Measurements from ENCODE around the gene ME1.

The ME1 gene

DNA sequence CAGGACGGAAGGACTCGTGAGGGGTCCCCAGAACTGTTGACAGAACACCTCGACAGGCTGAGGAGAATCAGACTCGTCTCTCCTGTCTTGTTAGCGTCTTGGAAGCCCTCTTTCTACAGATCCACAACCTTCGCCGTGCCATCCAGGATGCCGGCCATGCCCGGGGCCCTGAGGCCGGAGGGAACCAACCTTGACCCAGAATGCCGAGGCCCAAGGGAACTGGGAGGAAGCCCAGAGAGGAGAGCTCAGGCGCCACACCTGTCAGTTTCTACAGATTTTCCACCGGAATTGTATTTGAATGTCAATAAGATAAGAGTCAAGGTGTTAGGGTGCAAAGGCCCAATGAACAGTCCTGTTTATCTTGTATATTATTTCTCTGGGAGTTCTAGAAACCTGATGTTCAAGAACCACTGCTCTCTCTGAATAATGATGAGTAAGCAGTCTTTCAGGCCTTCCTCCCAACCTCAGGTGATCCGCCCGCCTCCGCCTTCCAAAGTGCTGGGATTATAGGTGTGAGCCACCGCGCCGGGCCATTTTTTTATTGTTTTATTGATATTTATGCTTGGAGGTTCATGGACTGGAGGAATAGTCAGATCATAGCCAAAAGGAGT is 799 bp upstream of the ME1 start:
- H3K4me3 ChIP-seq (ENCODE audit: low read depth, low read length): peak overlapping the region; percentile 40
- no peak for DNase-seq (ENCODE audit: low read depth)
- TF ChIP-seq MAX (IDR thresholded peaks at IDR 0.05; ENCODE audit: low read depth, low read length) (no peak), MYC (IDR thresholded peaks at IDR 0.05; ENCODE audit: low read depth, low read length) (no peak), POLR2A (IDR thresholded peaks at IDR 0.05; ENCODE audit: extremely low read depth, insufficient read length) (no peak)
- TF ChIP-seq, protein P1, sequence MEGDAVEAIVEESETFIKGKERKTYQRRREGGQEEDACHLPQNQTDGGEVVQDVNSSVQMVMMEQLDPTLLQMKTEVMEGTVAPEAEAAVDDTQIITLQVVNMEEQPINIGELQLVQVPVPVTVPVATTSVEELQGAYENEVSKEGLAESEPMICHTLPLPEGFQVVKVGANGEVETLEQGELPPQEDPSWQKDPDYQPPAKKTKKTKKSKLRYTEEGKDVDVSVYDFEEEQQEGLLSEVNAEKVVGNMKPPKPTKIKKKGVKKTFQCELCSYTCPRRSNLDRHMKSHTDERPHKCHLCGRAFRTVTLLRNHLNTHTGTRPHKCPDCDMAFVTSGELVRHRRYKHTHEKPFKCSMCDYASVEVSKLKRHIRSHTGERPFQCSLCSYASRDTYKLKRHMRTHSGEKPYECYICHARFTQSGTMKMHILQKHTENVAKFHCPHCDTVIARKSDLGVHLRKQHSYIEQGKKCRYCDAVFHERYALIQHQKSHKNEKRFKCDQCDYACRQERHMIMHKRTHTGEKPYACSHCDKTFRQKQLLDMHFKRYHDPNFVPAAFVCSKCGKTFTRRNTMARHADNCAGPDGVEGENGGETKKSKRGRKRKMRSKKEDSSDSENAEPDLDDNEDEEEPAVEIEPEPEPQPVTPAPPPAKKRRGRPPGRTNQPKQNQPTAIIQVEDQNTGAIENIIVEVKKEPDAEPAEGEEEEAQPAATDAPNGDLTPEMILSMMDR (IDR thresholded peaks at IDR 0.05; ENCODE audit: low read depth, low read length): no peak

GRCh38 chr6:83429857-83430610 is 817 bp downstream of the ME1 start:
- TF ChIP-seq MYC (IDR thresholded peaks at IDR 0.05; ENCODE audit: low read depth, low read length): no peak
- no peak for TF ChIP-seq POLR2A (IDR thresholded peaks at IDR 0.05; ENCODE audit: extremely low read depth, insufficient read length)
- TF ChIP-seq, protein P1 (IDR thresholded peaks at IDR 0.05; ENCODE audit: low read depth, low read length): no peak
- TF ChIP-seq MAX (IDR thresholded peaks at IDR 0.05; ENCODE audit: low read depth, low read length): no peak; the same call in 1 of the 2 replicates
- H3K4me3 ChIP-seq (ENCODE audit: low read depth, low read length): peak overlapping the region; percentile 83
- DNase-seq (ENCODE audit: low read depth): peak; percentile 58

DNA sequence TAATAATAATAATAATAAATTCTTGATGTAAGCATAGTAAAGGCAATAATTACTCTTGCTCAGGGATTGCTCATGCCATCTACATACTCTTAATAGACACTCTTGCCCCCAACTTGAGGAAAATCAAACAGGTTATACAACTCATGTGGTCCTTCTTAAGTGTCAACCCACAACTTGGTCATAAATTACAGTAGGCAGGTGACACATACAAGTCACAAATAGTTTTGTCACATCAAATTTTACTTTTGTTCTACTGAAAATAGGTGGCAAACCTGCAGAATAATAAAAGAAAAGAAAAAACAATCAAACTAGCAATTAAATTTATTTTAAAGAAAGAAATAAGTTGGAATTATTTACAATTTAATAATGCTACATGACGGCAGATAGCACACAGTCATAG is 1.6 kb downstream of the ME1 start:
- DNase-seq (ENCODE audit: low read depth): no peak
- peak overlapping the region; percentile 83 for H3K4me3 ChIP-seq (ENCODE audit: low read depth, low read length)
- TF ChIP-seq MYC (IDR thresholded peaks at IDR 0.05; ENCODE audit: low read depth, low read length) (no peak), MAX (IDR thresholded peaks at IDR 0.05; ENCODE audit: low read depth, low read length) (no peak)

- TF ChIP-seq, protein P1 (IDR thresholded peaks at IDR 0.05; ENCODE audit: low read depth, low read length): no peak
- TF ChIP-seq POLR2A (IDR thresholded peaks at IDR 0.05; ENCODE audit: extremely low read depth, insufficient read length) (no peak), MAX (IDR thresholded peaks at IDR 0.05; ENCODE audit: low read depth, low read length) (no peak), MYC (IDR thresholded peaks at IDR 0.05; ENCODE audit: low read depth, low read length) (no peak)
- DNase-seq (ENCODE audit: low read depth): no peak
- H3K4me3 ChIP-seq (ENCODE audit: low read depth, low read length): no peak overlapping the region
Measured at GRCh38 chr6:83424392-83425018, 6.3 kb downstream of the ME1 start.

DNA sequence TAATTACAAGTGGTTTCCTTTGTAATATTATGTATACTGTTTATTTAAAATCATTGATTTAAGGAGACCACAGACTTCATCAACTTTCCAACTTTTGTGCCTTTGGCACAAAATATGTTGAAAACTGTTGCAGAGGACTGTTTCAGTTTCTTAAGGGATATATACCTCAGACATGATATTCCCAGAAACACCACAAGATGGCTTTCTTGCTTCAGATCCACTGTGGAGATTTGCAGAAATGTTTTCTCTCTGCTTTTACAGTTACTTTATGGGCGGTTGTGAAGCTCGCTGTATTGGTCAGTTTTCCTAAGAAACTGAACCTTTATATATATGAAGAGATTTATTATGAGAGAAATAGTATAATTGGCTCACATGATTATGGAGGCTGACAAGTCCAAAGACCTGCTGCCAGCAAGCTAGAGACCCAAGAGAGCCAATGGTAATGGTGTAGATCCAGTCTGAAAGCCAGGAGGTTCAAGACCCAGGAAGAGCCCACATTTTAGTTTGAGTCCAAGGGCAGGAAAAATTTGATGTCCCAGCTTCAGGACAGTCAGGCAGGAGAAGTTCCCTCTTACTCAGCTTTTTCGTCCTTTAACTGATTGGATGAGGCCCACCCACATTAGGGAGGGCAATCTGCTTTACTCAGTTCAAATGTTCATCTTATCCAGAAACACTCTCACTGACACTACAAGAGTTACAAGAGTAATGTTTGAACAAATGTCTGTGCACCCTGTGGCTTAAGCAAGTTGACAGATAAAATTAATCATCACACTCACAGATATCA is 12.8 kb downstream of the ME1 start:
- peak; percentile 75 for DNase-seq (ENCODE audit: low read depth)

More for the DNA sequence above, 12.8 kb downstream of the ME1 start:
- H3K4me3 ChIP-seq (ENCODE audit: low read depth, low read length): no peak overlapping the region
- TF ChIP-seq MYC (IDR thresholded peaks at IDR 0.05; ENCODE audit: low read depth, low read length) (no peak), POLR2A (IDR thresholded peaks at IDR 0.05; ENCODE audit: extremely low read depth, insufficient read length) (no peak), MAX (IDR thresholded peaks at IDR 0.05; ENCODE audit: low read depth, low read length) (no peak)
- TF ChIP-seq, protein P1 (IDR thresholded peaks at IDR 0.05; ENCODE audit: low read depth, low read length): peak; percentile 73
